ENCODE data around the gene KMT2C. TPM values are rescaled to one million over a fixed set of nuclear protein-coding genes. Genes with fewer than 3 reads are reported as not detected.

KMT2C gene
- total and polyA plus RNA-seq, 4 donors: 6.3 to 35.3 (median 19.3) TPM

- TF ChIP-seq, protein P1, sequence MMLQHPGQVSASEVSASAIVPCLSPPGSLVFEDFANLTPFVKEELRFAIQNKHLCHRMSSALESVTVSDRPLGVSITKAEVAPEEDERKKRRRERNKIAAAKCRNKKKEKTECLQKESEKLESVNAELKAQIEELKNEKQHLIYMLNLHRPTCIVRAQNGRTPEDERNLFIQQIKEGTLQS (IDR thresholded peaks at IDR 0.05): no peak
- TF ChIP-seq FOXA1 (IDR thresholded peaks at IDR 0.05) (no peak), RAD21 (IDR thresholded peaks at IDR 0.05) (no peak), FOXA2 (IDR thresholded peaks at IDR 0.05) (no peak), RXRA (IDR thresholded peaks at IDR 0.05) (no peak)
- TF ChIP-seq, protein P2, sequence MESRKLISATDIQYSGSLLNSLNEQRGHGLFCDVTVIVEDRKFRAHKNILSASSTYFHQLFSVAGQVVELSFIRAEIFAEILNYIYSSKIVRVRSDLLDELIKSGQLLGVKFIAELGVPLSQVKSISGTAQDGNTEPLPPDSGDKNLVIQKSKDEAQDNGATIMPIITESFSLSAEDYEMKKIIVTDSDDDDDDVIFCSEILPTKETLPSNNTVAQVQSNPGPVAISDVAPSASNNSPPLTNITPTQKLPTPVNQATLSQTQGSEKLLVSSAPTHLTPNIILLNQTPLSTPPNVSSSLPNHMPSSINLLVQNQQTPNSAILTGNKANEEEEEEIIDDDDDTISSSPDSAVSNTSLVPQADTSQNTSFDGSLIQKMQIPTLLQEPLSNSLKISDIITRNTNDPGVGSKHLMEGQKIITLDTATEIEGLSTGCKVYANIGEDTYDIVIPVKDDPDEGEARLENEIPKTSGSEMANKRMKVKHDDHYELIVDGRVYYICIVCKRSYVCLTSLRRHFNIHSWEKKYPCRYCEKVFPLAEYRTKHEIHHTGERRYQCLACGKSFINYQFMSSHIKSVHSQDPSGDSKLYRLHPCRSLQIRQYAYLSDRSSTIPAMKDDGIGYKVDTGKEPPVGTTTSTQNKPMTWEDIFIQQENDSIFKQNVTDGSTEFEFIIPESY (IDR thresholded peaks at IDR 0.05): no peak
Measured at GRCh38 chr7:152136686-152137085, 299.1 kb downstream of the KMT2C start (continued).

GRCh38 chr7:152133804-152134203 is 302.0 kb downstream of the KMT2C start:
- 98% methylated on average over 13 of the region's 13 CpGs for WGBS
- TF ChIP-seq FOXA1 (IDR thresholded peaks at IDR 0.05): no peak
- TF ChIP-seq GABPA (IDR thresholded peaks at IDR 0.05 in 1 of 2, conservative IDR thresholded peaks at IDR 0.05 in 1 of 2): no peak
- TF ChIP-seq JUND (IDR thresholded peaks at IDR 0.05): no peak
- no peak for TF ChIP-seq SP1 (IDR thresholded peaks at IDR 0.05)
- TF ChIP-seq, protein P2 (IDR thresholded peaks at IDR 0.05): no peak
- TF ChIP-seq, protein P1 (IDR thresholded peaks at IDR 0.05): no peak
- TF ChIP-seq YY1 (IDR thresholded peaks at IDR 0.05): no peak
- TF ChIP-seq EGR1 (IDR thresholded peaks at IDR 0.05; ENCODE audit: low read depth in 2 of 2): no peak
- no peak for TF ChIP-seq TAF1 (conservative IDR thresholded peaks at IDR 0.05)
- TF ChIP-seq FOXA2 (IDR thresholded peaks at IDR 0.05): no peak
- TF ChIP-seq, protein P3, sequence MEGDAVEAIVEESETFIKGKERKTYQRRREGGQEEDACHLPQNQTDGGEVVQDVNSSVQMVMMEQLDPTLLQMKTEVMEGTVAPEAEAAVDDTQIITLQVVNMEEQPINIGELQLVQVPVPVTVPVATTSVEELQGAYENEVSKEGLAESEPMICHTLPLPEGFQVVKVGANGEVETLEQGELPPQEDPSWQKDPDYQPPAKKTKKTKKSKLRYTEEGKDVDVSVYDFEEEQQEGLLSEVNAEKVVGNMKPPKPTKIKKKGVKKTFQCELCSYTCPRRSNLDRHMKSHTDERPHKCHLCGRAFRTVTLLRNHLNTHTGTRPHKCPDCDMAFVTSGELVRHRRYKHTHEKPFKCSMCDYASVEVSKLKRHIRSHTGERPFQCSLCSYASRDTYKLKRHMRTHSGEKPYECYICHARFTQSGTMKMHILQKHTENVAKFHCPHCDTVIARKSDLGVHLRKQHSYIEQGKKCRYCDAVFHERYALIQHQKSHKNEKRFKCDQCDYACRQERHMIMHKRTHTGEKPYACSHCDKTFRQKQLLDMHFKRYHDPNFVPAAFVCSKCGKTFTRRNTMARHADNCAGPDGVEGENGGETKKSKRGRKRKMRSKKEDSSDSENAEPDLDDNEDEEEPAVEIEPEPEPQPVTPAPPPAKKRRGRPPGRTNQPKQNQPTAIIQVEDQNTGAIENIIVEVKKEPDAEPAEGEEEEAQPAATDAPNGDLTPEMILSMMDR (IDR thresholded peaks at IDR 0.05; ENCODE audit: low read depth, low read length, missing input control): no peak
- no peak for TF ChIP-seq NR2F2 (IDR thresholded peaks at IDR 0.05)
- TF ChIP-seq HNF4A (conservative IDR thresholded peaks at IDR 0.05): no peak
- TF ChIP-seq RXRA (IDR thresholded peaks at IDR 0.05): no peak
- no peak overlapping the region for H3K4me3 ChIP-seq (ENCODE audit: low read depth in 1 of 3, low read length in 3 of 3)
- H3K4me1 ChIP-seq (ENCODE audit: control insufficient read depth in 4 of 4, insufficient read depth in 4 of 4, low read length in 3 of 4): no peaks in the 10 kb centered on the region
- no peak overlapping the region for H3K9ac ChIP-seq (ENCODE audit: low read depth in 1 of 2, low read length in 2 of 2)
- H3K9me3 ChIP-seq (ENCODE audit: control insufficient read depth in 4 of 4, low read length in 3 of 4): no peaks in the 10 kb centered on the region
- H3K27me3 ChIP-seq (ENCODE audit: control insufficient read depth in 4 of 4, insufficient read depth in 4 of 4, low read length in 3 of 4): no peaks in the 10 kb centered on the region
- H3K27ac ChIP-seq (ENCODE audit: low read depth in 1 of 2, low read length in 2 of 2): no peak overlapping the region
- H3K36me3 ChIP-seq (ENCODE audit: control insufficient read depth in 4 of 4, insufficient read depth in 3 of 4, low read depth in 1 of 4, low read length in 3 of 4): peaks cover 5 to 53% (median 23%) of the 10 kb centered on the region in 4 donors
- no peak for DNase-seq (ENCODE audit: low spot score)

Measured in liver (tissue), 9 donors.